Fibroblast of skin of left biceps (primary cell): Measurements from ENCODE around the gene IRAK3.
A peak's percentile ranks its signal among the peaks of the same experiment; 100 is the strongest.

Experiments used
- DNase-seq, 2 experiments: peaks; one replicate each; pipeline ENCODE4 v3.0.0-alpha.2; 2013; ENCODE audit warnings: low read depth in 2 of 2

IRAK3 gene

GRCh38 chr12:66252771-66253170 lies 63.8 kb downstream of the IRAK3 start:
- DNase-seq: no peak

DNA sequence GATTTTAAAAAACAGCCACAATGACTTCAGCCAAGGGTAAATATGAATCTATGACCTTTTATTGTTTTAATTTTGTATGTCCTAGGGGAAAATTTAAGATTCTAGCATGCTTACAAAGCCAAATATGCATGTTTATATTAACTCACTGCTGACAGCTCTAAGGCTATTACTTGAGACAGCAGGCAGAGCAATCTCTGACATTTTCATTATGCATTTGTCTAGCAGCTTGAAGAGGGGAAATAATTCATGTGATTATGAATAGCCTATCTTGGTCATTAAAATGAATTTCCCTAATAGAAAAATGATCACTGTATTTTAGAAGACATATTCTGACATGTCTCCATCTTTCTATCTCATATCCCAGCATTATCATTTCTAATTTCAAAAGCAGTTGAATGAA lies 66.7 kb downstream of the IRAK3 start:
- DNase-seq: no peak

- no peak for DNase-seq
These were observed 69.0 kb downstream of the IRAK3 start for GRCh38 chr12:66258011-66258410.

GRCh38 chr12:66262737-66263136 lies 73.7 kb downstream of the IRAK3 start:
- no peak for DNase-seq

DNA sequence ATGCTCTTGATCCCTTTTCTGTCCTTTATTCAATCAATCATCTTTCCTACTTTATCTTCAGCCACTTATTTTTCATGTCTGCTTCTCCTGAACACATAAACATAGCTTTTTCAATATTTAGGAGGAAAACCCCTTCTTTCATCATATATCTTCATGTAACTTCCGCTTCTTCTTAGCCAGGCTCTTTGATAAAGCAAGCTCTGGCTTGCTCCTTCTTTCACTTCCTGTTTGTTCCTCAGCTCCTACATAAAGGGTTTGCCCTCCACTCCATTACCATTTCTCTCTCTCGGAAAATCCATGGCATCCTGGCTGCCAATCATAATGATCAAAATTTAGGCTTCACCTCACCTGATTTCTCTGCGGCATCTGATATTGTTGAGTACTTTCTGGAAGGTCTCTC lies 79.5 kb downstream of the IRAK3 start:
- DNase-seq: no peak

- no peak for DNase-seq
These were observed 80.1 kb downstream of the IRAK3 start for GRCh38 chr12:66269142-66269541.

GRCh38 chr12:66269757-66270383 lies 80.9 kb downstream of the IRAK3 start:
- peak; percentile 29 for DNase-seq

DNA sequence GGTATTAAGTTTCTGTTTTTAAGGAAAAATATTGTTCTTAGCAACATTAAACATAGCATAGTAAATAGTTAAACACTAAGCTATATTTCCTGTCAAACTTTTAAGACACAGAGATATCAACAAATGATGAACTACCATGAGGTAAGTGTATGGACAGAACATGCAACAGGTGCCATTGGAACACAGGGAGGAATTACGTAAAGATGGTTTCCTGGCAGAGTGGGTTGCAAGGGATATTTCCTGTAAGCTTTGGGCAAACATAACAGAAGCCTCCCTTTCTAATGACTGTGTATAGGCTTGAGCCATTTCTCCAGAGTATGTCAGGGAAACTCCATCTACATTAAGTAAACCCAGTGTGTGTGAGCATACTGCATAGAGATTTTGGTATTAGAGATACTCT lies 81.6 kb downstream of the IRAK3 start:
- no peak for DNase-seq

DNA sequence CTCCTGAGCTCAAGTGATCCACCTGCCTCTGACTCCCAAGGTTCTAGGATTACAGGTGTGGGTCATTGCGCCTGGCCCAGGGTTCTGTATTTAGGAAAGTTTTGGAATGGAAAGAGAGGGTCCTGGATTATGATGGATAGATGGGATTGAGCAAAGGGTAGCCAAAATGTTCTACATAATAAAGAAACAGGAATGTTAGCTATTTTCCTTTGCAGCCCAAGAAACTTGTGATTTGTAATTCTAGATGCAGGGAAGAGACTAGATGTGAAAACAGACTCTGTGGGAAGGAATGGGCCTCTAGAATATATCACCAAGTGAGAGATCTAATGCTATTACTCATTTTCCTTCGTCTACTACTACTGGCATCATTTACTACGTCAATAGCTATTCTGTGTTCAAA lies 83.6 kb downstream of the IRAK3 start:
- DNase-seq: no peak

DNA sequence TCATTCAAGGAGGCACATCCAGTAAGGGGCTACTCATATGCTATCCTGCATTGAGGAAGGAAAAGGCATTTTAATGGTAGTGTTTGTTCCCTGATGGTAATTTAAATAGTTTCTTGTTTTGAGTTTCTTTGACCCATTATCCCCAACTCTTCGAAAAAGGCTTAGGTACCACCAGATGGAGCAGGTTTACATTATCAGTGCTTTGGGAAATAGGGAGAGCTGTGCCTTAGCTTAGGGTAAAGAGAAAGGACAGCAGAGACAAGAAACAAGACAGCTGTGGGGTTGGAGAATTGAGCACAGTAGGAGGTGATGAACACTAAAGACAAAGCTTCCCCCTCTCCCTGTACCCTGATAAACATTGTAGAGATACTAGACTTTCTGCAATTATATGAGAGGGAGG lies 84.1 kb downstream of the IRAK3 start:
- no peak for DNase-seq

DNA sequence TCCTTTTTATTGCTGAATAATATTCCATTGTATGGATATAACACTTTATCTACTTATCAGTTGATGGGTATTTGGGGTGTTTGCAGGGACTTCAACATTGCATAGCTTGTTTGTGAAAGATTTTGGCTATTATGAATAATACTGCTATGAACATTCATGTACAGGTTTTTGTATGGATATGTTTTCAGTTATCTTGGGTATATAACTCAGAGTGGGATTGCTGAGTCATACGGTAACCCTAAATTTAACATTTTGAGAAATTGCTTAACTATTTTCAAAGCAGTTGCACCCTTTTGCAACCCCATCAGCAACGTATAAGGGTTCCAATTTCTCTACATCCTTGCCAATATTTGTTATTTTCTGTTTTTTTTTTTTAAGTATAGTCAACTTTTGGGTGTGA lies 86.0 kb downstream of the IRAK3 start:
- DNase-seq: no peak

DNA sequence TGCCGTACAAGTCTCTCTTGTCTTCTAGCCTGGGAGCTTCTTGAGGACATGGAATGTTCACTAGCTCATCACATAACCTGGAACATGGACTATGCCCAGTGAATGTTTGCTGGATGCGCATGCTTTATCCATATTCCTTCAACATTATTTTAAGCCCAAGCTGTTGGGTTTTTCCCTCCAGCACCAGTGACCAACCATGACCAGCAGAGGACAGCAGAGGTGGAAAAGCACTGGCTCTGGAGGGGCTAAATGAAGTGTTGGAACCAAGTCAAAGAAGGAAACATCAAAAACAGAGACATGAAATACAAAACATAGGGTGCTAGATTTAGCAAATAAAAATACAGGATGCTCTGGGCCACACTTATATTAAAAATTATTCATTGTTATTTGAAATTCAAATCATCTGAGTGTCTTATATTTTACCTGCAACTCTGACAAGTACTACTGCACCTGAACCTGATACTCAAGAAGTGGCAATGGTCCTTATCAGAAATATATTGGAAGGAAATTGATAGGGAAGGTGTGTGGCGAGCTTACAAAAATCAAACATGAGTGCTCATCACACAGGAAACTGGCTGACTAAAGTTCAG lies 90.2 kb downstream of the IRAK3 start:
- DNase-seq: no peak

DNA sequence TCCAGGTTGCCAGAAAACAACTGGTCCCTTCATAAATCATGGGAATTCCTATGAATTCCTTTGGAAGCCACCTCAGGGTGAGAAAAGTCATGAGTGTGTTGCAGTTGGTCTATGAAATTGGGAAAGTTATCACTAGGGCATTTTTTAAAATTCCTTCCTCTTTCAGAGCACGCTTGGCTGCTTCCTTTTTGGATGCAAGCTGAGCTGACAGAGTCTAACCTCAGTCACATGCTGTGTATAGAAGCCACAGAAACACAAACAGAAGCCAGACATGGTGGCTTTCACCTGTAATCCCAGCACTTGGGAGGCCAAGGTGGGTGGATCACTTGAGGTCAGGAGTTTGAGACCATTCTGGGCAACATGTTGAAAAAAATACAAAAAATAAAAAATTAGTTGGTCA lies 91.5 kb downstream of the IRAK3 start:
- DNase-seq: no peak

DNA sequence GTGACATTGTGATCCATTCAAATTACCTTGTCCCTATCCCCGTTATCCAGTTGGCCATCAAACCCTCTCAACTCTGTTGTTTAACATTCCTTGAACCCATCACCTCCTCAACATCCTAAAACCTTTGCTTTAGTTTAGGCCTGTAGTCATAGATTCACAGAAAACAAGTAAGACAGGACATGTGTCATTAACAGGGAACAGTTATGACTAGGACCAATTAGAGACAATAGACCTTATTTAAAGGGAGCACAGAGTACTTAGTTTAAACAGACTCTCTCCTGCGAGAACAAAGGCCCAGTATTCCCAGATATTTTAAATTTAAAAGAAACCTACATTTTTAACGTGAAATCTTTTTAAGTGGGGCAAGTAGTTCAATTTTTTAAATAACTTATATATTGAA lies 93.2 kb downstream of the IRAK3 start:
- DNase-seq: no peak

GRCh38 chr12:66287275-66287674 lies 98.3 kb downstream of the IRAK3 start:
- DNase-seq: no peak

DNA sequence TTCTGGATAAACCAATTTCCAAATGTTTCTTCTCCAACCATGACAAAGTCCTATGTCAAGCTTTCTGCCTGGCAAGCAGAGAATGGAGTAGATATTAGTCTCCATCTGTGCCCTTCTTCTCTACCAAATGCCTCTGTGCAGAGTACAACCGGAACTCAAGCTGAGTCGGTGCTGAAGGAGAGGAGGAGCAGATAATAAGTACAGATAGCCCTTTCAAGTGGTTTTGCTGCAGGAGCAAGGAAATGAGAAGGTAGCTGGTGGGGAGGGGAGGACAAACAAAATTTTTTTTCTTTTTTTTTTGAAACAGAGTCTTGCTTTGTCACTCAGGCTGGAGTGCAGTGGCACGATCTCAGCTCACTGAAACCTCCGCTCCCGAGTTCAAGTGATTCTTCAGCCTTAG lies 99.1 kb downstream of the IRAK3 start:
- DNase-seq: no peak

DNA sequence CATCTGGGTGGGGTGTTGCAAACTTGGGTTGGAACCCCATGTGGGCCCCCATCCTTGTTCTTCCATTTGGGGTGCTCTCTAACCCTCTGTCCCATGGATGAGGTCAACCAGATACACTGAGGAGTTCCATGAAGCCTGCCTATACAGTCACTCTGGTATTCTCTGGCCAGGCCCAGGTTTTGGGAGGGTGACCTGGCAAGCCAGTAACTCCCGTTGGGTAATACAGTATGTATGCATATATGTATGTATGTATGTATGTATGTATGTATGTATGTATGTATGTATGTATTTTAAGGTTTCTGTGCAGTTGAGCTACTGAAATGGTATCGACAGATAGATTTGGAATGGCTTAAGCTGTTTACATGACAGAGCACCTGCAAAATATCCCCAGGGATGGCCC lies 100.5 kb downstream of the IRAK3 start:
- DNase-seq: no peak

DNA sequence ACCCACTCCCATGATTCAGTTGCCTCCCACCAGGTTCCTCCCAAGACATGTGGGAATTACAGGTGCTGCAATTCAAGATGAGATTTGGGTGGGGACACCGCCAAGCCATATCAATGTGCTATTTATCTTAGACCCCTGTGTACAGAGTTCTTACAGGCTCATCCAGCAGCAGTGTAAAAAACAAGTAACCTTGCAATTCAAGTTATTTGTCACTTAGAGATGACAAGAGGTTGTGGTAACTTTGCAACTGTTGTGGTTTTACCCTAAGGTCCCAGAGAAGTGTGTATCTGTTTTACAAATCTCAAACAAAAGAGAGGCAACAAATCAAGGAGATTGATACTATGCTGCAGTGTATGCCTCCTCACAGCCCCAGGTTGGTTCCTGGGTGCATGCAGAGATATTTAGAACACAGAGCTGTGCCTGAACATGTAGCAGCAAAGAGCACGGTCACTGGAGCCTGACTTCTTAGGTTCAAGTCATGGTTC lies 101.7 kb downstream of the IRAK3 start:
- no peak for DNase-seq

DNA sequence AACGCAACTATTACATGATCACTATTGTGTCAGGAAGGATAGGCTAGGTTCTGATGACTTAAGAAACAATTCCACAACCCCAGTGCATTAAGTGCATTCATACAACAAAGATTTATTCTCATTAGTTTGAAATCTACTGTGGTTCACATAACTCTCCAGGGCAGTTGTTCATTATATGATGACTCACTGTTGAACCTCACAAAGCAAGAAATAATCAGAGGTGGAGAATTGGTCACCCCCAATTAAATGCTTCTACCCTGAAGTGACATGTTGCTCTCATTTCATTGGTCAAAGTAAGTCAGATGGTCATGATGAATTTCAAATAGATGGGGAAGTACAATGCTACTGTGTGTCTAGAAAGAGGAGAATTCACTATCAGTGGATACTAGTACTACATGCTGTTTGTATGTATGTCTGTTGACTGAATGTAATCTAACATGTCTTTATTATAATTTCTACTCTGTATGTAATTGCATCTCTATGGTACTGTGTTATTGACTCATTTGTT lies 107.2 kb downstream of the IRAK3 start:
- DNase-seq: no peak

GRCh38 chr12:66297080-66297479 lies 108.1 kb downstream of the IRAK3 start:
- DNase-seq: no peak

GRCh38 chr12:66297923-66298322 lies 108.9 kb downstream of the IRAK3 start:
- no peak for DNase-seq

GRCh38 chr12:66301944-66302826 lies 113.2 kb downstream of the IRAK3 start, which contains the start of gene HELB:
Gene HELB, plus strand, starts transcription at chr12:66302493. Its CDS starts 111 bp downstream, at chr12:66302604.
- peak; percentile 88 for DNase-seq

DNA sequence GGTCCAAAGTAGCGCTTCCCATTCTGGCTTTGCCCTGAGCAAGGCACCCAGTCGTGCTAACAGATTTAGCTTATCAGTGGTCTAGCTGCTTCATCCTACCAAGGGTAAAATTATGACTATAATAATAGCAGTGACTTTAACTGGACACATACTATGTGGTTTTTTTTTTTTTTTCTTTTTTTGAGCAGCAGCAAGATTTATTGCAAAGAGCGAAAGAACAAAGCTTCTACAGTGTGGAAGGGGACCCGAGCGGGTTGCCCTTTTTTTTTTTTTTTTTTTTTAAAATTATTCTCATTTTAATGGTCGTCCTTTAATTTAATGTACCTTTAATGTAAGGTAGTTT lies 113.8 kb downstream of the IRAK3 start:
- DNase-seq: no peak
